Fibroblast of villous mesenchyme (primary cell): ENCODE results near the gene CA12. TPM values are rescaled to one million over a fixed set of nuclear protein-coding genes. Genes with fewer than 3 reads are reported as not detected.
A peak's percentile ranks its signal among the peaks of the same experiment; 100 is the strongest.

Source experiments
- DNase-seq: peaks from one replicate; pipeline ENCODE4 v3.0.0-alpha.2; 2010; ENCODE audit warnings: low read depth
- H3K4me3 ChIP-seq: 2 replicates; pipeline ENCODE4 v1.5.1; 2011; ENCODE audit warnings: low read depth, mild to moderate bottlenecking, low read length
- CTCF ChIP-seq: IDR thresholded peaks from 2 replicates; pipeline ENCODE4 v1.5.1; 2012; ENCODE audit warnings: low read depth, mild to moderate bottlenecking, low read length; ENCODE audit not compliant: insufficient read depth
- total RNA-seq: library from RNA; depleted of rRNA; stranded (reverse); fragments of >200 nt; gene quantifications from 2 replicates; pipeline ENCODE4 v1.2.3, GENCODE V29; 2012

The CA12 gene
- total RNA-seq, 1 donor, result 15.1 TPM

- no peak for DNase-seq
- H3K4me3 ChIP-seq, result no peak overlapping the region
- no peak for TF ChIP-seq CTCF
Observed at GRCh38 chr15:63353261-63353660, 28.4 kb downstream of the CA12 start.

- no peak overlapping the region for H3K4me3 ChIP-seq
Observed at GRCh38 chr15:63352808-63353207, 28.8 kb downstream of the CA12 start.

GRCh38 chr15:63351170-63351569, 30.5 kb downstream of the CA12 start:
- no peak for TF ChIP-seq CTCF
- DNase-seq, result no peak
- H3K4me3 ChIP-seq, result no peak overlapping the region

More at GRCh38 chr15:63352808-63353207, 28.8 kb downstream of the CA12 start:
- DNase-seq, result no peak
- no peak for TF ChIP-seq CTCF

- TF ChIP-seq CTCF, result no peak
- no peak overlapping the region for H3K4me3 ChIP-seq
- DNase-seq, result no peak
Observed at GRCh38 chr15:63350178-63350621, 31.4 kb downstream of the CA12 start.

- H3K4me3 ChIP-seq, result no peak overlapping the region
- no peak for TF ChIP-seq CTCF
- no peak for DNase-seq
Observed at GRCh38 chr15:63349621-63350020, 32.0 kb downstream of the CA12 start.

- DNase-seq, result no peak
- H3K4me3 ChIP-seq, result no peak overlapping the region
- TF ChIP-seq CTCF, result no peak
Observed at GRCh38 chr15:63349156-63349555, 32.5 kb downstream of the CA12 start.

GRCh38 chr15:63348392-63348791, 33.3 kb downstream of the CA12 start:
- TF ChIP-seq CTCF, result no peak
- no peak overlapping the region for H3K4me3 ChIP-seq
- DNase-seq, result peak; percentile 43
